HG03469 (cell line): ENCODE measurements around the gene STX18.
"Not testable (repeated sequence)": the region's sequence is repeated elsewhere in the genome, so short reads cannot be mapped to it uniquely, and the experiment has no call there.

ENCODE experiments used
- ATAC-seq: cut with Tn5 transposase; IDR thresholded peaks from one replicate; pipeline ENCODE4 v1.9.1; 2021; ENCODE audit warnings: mild to moderate bottlenecking, moderate library complexity, moderate number of reproducible peaks; ENCODE audit not compliant: unreplicated experiment

Gene STX18

DNA sequence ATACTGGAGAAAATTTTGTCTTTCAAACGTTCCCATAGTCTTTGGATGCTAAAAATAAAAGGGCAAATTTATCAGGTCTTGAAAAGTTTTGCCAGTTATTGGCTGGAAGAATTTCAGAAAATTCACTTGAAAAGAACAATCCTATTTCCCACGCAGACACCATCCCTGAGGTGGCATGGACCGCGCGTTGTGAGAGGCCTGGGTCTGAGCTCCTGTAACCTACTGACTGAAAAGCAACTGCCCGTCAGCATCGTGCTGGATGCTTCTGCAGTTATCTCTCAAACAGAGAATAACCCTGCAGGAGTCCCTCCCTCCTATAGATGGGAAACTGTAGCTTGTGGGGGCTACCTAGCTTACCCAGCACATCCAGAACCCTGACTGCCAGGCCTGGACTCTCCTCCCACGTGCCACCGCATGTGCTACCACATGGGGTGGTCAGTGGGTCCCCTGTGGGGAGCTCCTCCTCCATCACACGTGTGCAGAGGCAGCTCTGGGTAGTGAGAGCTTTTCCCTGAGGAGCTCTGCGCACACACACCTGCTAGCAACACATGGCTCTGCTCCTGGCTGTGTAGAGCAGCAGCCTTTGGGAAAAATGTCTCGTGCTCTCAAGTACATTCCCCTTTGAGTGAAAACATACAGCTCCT lies 118.9 kb downstream of the STX18 start:
- ATAC-seq = no peak

DNA sequence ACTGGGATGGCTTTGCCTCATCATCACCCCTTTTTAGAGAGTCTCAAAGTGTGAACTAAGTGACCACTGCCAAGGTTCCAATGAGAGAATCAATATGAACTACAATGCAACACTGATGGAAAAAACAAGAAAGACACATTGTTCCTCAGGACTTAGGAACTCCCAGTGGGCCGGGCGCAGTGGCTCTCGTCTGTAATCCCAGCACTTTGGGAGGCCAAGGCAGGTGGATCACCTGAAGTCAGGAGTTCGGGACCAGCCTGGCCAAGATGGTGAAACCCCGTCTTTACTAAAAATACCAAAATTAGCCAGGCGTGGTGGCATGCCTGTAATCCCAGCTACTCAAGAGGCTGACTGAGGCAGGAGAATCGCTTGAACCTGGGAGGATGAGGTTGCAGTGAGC lies 119.7 kb downstream of the STX18 start:
- not testable (repeated sequence) for ATAC-seq

DNA sequence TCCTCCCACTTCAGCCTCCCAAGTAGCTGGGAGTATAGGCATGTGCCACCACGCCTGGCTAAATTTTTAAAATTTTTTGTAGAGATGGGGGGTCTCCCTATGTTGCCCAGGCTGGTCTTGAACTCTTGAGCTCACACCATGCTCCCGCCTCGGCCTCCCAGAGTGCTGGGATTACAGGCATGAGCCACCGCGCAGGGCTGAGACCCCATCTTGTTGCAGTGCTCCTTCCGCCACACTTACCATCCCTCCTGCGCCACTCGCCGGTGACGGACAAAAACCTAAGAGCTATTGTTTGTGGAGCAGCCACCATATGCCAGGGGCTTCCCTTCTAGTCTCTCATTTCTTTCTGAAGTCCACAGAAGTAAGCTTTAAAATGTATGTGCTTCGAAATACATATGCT lies 120.5 kb downstream of the STX18 start:
- ATAC-seq = no peak

DNA sequence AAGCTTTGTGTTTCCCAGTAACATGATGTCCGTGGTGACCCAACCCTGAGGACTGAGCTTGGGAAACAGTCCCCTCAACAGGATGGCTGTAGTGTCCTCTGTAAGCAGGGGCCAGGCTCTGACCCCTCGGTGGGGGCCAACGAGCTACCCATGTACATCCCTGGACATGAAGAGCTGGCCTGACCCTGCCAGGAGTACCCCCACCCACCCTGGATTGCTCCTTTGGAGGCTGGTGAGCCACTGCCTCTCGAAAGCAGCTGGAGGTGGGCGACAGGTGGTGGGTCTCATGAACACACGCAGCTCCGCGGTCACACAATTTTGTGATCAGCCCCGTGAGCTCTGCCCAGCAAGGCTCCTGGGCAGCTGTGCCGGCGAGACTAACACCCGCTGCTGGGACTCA lies 121.4 kb downstream of the STX18 start:
- no peak for ATAC-seq

DNA sequence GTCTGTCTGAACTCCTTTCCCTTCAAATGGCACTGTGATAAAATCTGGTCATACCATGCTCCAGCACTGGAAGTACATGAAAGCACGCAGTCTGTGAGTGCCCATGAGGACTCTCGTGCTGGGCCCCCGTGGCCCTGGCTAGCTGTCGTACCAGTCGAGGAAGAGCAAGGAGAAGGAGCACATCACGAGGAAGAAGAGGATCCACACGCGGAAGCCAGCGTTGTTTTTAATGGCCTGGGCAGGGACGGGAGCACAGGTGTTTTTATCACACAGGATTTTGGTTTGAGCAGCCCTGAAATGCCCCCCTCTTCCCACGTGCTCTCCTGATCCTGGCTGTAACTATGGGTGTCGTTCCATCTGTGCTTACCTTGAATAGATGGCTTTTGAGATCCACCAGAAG lies 122.0 kb downstream of the STX18 start:
- no peak for ATAC-seq

DNA sequence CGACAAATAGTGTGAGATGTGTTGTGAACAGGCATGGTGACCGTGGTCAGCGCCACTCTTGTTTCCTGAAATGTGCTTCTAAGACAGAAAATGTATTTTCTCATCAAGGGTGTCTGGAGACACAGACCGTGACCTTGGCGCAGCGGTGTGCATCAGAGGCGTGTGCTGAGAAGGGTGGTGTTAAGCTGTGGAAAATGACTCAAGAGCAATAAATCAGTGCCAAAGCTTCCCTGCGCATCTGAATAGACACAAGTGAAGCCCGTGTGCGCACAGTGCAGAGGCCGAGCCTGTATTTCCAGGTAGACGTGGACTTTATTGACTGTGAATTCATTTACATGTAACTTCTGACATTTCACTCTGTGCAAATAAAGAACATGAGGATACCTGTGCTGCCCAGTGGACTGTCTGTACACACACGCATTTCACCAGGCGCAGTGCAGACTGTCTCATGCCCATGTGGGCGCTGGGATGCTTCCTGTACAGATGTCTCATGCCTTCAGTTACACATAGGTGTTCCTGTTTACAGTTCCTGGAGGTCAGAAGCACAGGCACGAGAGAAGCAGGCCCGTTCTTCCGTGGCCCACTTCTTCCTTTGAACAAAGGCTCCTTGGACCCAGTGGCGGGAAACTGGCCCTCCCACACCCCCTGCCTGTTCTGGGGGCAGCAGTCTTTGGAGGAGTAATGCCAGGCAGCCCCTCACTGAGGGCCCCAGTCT lies 123.0 kb downstream of the STX18 start:
- ATAC-seq = no peak

DNA sequence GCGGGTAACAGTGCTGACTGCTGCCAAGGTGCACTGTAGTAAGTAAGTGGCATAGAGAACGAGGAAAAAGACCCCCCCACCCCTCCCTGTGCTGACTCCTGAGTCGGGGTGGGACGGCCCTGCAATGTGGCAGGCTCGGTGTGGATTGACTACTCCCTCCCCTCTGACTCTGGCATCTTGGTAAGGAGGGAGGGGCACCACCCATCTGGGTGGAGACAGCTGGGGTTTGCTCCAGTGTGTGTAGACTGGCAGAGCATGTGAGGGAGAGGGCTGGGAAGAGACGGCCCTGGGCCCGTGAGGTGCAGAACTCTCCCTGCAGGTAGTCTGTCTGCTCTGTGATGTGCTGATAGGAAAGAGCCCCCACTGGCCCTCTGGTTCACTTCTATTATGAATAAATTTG lies 124.0 kb downstream of the STX18 start:
- ATAC-seq = no peak

DNA sequence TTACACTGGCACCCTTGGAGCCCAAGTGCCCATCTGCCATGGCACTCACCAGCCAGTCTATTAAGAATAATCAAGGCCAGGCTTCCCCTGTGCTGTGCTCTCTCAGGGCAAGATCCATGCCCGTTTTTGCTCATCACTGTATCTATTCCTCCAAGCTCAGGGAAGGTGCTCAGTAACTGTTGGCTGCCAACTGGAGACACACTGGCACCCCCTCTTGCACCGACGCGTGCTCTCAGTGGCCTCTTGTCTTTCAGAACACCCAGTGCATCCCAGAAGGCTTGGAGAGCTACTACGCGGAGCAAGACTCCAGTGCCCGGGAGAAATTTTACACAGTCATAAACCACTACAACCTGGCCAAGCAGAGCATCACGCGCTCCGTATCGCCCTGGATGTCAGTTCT lies 124.9 kb downstream of the STX18 start:
- ATAC-seq = no peak

DNA sequence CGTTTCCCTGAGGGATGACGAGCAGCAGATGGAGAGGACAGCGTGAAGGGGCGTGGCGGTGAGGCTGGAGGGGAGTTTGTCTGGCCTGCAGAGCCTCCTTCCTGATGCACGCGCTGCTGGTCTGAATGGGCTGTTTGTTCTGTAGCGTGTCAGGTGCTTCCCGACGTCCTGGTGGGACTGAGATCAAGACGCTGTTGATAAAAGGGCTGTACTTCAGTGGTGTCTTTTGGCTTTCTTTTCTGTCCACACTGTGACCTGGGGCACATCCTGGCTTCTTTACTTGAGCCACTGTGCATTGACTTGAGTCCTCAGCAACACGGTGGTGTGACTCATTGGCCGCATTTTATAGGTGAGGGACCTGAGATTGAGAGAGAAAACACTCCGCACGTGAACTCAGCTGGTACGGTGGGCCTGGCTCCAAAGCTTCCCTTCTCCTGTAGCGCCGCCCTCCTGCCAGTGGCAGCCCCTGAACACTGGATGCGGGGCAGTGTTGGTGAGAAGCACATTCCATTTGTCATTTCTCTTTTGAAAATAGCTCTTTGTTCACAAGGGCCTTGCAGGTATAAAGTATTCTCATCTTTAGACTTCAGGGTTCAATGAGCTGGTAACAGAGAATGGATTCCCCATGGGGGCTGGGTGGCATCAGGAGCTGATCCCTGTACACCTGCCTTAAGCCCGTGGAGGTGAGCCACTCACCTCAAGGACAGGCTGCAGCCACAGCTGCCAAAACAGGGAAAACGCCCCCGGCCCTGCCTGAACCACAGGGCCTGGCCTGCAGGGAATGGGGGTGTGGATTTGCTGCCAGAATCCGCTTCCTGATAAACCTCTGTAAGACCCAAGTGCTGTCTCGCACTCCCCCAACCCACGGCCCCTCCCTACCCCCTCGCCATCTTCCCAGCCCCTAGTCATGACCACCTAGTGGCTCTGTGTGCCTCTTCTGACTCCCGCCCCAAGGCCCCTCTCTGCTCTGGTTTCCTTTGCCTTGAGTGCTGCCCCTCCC lies 125.7 kb downstream of the STX18 start:
- ATAC-seq = no peak

DNA sequence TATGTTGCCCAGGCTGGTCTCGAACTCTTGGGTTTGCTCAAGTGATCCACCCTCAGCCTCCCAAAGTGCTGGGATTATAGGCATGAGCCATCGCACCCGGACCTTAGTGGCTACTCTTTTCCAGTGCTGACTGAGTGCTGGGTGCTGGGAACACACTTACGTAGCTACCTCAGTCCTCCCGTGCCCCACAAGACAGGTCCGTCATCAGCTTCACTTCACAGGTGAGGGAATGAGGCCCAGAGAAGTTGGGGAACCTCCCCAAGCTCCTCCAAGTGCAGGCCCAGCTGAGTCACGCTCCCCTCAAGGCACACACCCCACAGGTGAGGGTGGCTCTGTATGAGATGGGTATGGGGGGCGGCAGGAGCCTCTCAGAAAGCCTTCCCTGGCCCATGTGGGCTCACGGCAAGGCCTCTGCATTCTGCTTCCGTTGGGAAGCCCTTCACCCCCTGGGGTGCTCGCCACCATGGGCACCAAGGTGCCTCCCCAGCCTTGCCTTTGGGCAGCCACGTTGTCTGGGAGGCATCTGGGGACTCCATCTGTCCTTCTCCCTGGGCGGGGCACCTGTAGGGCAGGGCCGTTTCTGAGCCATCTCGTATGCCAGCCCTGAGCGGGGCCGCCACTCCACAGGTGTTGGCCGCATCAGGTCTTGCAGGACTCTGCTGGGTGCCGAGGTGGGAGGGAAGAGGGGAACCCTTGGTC lies 126.6 kb downstream of the STX18 start:
- no peak for ATAC-seq

DNA sequence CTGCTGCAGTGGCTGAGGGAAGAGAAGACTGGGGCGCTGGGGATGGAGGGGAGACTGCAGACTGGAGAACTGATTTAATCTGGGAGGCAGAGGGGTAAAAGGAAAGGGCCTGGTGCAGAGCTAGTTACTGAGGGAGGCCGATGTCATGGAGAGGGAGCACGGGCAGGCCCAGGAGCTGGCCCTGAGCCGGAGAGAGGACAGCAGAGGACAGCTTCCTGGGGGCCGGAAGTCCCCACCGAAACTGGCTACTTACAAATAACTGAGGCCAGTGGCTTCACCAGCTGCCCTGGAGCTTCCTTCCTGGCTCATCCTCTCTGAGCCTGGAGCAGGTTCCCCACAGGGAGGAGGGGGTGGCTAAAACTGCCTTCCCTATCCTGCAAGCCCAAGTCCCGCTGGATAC lies 128.0 kb downstream of the STX18 start:
- no peak for ATAC-seq

DNA sequence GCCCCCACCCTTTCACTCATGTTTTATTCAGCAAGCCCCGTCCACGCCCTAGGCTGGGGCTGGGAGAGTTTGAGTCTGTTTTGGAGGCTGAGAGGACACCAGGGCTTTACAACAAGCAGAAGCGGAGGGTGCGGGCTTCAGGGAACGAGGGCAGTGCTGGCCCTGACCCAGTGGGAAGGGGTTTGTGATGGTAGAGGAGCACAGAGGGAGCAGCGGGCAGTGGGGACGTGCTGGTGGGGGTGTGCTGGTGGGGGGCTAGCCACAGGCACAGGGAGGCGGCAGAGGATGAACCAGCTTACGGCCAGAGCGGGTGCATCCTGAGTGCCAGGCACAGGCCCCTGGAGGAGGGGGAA lies 128.5 kb downstream of the STX18 start:
- ATAC-seq = no peak

DNA sequence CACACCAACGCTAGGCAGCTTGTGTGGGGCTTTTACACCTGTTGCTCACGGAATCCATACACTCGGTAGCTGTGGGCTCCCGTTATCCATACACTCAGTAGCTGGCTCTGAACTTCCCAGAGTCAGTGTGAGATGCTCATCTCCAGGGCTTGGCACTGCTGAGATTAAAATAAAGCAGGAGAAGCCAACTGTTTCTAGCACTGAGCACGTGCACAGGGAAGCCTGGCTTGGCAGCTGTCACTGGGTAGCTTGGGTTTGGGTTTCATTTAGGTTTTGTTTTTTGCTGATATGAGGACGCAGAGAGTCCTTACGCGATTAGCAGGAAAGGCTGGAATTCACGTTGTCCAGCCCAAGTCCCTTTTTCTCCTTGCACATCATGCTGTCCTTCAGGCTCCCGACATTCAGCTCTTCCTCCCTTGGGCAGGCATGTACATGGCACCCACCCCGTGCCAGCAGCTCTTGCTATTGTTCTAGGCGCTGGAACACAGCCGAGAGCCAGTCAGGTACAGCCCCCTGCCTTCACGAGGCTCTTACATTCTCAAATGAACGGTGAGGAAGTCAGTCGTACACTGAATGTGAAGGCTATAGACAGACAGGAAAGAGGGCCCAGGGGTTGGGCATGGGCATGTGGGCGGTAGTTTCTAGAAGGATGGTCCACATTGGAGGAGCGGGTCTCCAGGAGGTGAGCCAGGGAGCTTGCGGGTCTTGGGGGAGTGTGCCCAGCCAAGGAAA lies 129.0 kb downstream of the STX18 start:
- ATAC-seq = no peak

DNA sequence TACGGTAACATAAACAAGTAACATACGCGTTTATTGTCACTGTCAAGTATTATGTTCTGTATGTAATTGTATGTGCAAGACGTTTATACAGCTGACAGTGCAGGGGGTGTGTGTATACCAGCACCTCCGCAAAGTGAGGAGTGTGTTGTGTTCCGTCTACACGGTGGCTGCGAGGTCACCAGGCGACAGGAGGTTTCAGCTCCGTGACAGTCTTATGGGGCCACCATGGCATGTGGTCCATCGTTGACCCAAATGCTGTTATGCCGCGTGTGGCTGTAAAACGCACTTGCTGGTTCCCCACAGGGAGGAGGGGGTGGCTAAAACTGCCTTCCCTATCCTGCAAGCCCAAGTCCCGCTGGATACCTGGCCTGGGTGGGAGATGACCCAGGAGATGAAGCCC lies 129.9 kb downstream of the STX18 start:
- no peak for ATAC-seq

DNA sequence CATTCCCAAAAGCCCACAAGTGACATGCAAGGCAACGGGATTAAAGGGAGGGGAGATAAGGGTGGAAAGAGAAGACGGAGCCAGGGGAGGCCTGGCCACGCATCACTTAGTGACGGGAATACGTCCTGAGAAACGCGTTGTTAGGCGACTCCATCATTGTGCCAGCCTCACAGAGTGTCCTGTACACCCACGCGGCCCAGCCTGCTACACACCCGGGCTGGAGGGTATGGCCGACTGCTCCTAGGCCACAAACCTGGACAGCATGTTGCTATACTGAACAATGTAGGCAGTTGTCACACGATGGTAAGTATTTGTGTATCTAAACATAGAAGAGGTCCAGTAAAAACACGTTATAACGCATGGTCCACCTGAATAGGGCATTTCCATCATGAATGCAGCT lies 131.6 kb downstream of the STX18 start:
- no peak for ATAC-seq

DNA sequence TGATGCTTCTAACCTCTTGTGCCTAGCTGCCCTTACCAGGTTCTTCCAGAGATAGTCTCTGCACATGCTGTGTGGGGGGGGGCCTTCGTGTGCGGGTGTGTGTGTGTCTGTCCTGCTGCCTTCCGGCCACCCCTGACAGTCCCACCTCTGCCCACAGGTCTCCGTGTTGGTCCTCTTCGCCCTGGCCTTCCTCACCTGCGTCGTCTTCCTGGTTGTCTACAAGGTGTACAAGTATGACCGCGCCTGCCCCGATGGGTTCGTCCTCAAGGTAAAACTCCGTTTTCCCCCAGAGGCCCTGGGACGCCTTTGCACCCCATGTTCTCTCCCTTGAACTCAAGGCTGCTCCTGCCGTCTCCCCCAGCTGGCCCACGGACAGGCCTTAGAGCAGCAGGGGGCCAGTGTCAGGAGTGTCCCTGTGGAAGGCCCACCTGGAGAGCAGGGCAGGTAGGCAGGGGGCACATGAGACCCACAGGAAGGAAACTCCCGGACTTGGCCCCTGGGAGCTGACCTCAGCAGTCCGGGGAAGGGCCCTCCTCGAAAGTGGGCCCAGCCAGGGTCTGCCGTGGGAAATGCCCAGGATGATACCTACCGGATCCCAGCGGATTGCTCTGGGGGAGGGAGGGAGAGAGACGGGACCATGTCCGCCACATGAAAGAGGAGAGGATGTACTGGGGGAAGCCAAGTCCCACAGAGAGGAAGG lies 132.3 kb downstream of the STX18 start:
- no peak for ATAC-seq

DNA sequence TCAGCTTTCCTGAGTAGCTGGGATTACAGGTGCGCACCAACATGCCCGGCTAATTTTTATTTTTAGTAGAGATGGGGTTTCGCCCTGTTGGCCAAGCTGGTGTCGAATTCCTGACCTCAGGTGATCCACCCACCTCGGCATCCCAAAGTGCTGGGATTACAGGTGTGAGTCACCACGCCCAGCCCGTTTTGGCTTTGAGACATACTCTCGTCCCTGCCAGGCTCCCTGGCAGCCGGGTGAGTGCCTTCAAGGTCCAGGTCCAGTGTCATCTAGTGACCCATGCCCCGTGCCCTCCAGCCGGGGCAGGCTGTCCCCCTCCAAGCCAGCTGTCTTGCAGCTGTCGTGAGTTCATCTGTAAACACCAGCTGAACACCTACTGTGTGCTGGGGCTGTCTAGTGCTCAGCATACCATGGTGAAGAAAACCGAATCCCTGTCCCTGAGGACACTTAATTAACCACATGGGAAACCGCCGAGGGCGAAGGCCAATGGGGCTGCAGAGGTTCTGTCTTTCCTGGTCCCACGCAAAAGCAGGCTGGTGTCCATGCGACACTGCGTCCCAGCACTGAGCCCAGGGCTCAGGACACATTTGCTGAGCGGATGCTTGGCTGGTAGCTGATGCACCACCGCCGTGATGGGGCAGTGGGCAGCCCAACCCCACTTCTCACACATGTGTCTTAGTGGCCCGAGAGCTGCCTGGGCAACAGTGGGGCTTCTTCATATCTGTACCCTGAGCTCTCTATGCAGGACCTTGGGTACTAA lies 133.1 kb downstream of the STX18 start:
- no peak for ATAC-seq

DNA sequence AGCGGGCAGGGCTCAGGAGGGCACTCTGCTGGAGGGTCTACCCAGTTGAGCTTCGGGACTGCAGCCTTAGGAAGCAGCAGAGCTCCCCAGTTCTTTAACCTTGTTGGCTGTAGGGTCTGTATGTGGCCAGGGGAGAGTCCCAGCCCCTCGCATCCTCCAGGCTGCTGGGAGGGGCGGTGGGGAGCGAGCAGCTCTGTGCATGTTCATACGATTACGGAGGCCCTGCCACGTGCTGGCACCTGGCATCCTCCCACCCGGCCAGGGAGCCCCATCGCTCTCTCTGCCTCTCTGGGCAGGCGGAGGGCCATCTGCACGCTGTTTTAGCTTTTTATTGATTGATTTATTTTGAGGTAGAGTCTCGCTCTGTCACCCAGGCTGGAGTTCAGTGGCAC lies 133.7 kb downstream of the STX18 start:
- ATAC-seq = no peak
